Uterus (tissue), 2 donors: Measurements from ENCODE around the gene PRIMPOL.

Source experiments
- POLR2A ChIP-seq, 2 donors: fragments of 450-650 bp; IDR thresholded peaks; one replicate each; pipeline ENCODE4 v1.6.1; 2016; ENCODE audit warnings: antibody characterized with exemption in 2 of 2, mild to moderate bottlenecking in 1 of 2, moderate library complexity in 1 of 2
- TF ChIP-seq, protein P1 (sequence below), 4 experiments: fragments of 200-600 bp in 2 of 4; fragments of 450-650 bp in 2 of 4; sonication (generic) in 2 of 4; IDR thresholded peaks; one replicate each; pipeline ENCODE4 v1.5.1; 2016 to 2019; ENCODE audit warnings: antibody characterized with exemption in 4 of 4, mild to moderate bottlenecking in 2 of 4, moderate library complexity in 1 of 4

DNA sequence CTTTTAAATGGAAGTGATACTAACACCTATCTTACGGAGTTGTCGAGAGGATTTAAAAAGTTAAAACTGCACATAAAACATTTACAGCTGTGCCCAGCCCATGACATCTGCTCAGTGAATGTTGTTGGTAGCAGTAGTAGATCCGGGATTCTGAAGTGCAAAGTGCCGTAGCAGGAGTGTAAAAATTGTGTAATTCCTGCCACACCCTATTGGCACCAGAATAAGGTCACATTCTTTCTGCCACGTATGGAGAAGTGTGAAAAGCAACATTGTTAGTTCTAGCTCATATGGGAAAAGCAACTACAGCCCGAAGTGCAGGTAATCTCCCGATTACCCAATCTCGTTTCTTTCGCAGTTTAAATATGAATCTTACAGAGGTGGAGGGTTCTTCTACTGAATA lies 31.2 kb downstream of the PRIMPOL start:
- TF ChIP-seq, protein P1, sequence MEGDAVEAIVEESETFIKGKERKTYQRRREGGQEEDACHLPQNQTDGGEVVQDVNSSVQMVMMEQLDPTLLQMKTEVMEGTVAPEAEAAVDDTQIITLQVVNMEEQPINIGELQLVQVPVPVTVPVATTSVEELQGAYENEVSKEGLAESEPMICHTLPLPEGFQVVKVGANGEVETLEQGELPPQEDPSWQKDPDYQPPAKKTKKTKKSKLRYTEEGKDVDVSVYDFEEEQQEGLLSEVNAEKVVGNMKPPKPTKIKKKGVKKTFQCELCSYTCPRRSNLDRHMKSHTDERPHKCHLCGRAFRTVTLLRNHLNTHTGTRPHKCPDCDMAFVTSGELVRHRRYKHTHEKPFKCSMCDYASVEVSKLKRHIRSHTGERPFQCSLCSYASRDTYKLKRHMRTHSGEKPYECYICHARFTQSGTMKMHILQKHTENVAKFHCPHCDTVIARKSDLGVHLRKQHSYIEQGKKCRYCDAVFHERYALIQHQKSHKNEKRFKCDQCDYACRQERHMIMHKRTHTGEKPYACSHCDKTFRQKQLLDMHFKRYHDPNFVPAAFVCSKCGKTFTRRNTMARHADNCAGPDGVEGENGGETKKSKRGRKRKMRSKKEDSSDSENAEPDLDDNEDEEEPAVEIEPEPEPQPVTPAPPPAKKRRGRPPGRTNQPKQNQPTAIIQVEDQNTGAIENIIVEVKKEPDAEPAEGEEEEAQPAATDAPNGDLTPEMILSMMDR (IDR thresholded peaks at IDR 0.05): no peak
- no peak for TF ChIP-seq POLR2A (IDR thresholded peaks at IDR 0.05)
